HepG2 (cell line): ENCODE results near the gene RNU5B-1. TPM values are rescaled to one million over a fixed set of nuclear protein-coding genes. Genes with fewer than 3 reads are reported as not detected.

Source experiments
- ATAC-seq: fragments of 200-7000 bp; cut with Tn5 transposase; 3 replicates; pipeline ENCODE4 v1.9.1; 2020; ENCODE audit warnings: mild to moderate bottlenecking, moderate library complexity
- BruUV-seq: library from RNA; stranded (reverse); fragments of 400-500 nt; replicated peaks from 2 replicates; lab custom pipeline; 2021; lab: Mats Ljungman, UMichigan
- CTCF ChIA-PET: fragments of 300-600 bp; formaldehyde crosslinking; extraction: SDS; loops from one replicate; lab custom pipeline; 2021; ENCODE audit warnings: low total read pairs, inconsistent platforms, low intra/inter-chr PET ratio; lab: Yijun Ruan, JAX
- POLR2A ChIA-PET: fragments of 350-600 bp; sonication (Branson Sonifier 250); formaldehyde crosslinking; loops from one replicate; lab custom pipeline; 2020; ENCODE audit warnings: antibody characterized with exemption, inconsistent platforms; lab: Yijun Ruan, JAX
- DNase-seq: peaks from one replicate; pipeline ENCODE4 v3.0.0-alpha.2; 2015; ENCODE audit warnings: low spot score
- FAIRE-seq: peaks from 3 replicates; lab custom pipeline; 2011; peaks lifted over from hg19 to GRCh38; lab: Jason Lieb, UNC
- H2AFZ ChIP-seq: one replicate; pipeline ENCODE4 v1.6.1; 2011; ENCODE audit warnings: low read length, inconsistent platforms
- H3K27ac ChIP-seq: fragments of 300-600 bp; 3 replicates; pipeline ENCODE4 v1.8.0; 2011; ENCODE audit warnings: mixed run types, mild to moderate bottlenecking, mixed read lengths, low read length, inconsistent platforms; ENCODE audit not compliant: insufficient read depth; ENCODE audit errors: extremely low read length
- H3K27me3 ChIP-seq, 2 experiments: fragments of 200-600 bp in 1 of 2; 2 replicates in 1 of 2; 3 replicates in 1 of 2; pipeline versions ENCODE4 v1.6.0 to v1.8.0; 2011; ENCODE audit warnings: low read length in 2 of 2, mild to moderate bottlenecking in 2 of 2, moderate library complexity in 2 of 2, inconsistent platforms in 1 of 2; ENCODE audit not compliant: insufficient read depth in 2 of 2, control insufficient read depth in 1 of 2
- H3K36me3 ChIP-seq, 2 experiments: fragments of 200-600 bp in 1 of 2; replicated peaks in 1 of 2; 2 replicates in 1 of 2; 3 replicates in 1 of 2; pipeline versions ENCODE4 v1.5.1 to v1.8.0; 2011; ENCODE audit warnings: low read length in 2 of 2, inconsistent platforms in 1 of 2; ENCODE audit not compliant: insufficient read depth in 2 of 2, control insufficient read depth in 1 of 2
- H3K4me1 ChIP-seq: 2 replicates; pipeline ENCODE4 v1.5.1; 2012; ENCODE audit warnings: low read length, inconsistent platforms; ENCODE audit not compliant: insufficient read depth
- H3K4me2 ChIP-seq: 2 replicates; pipeline ENCODE4 v1.6.0; 2011; ENCODE audit warnings: low read depth, low read length, inconsistent platforms
- H3K4me3 ChIP-seq, 3 experiments: fragments of 200-600 bp in 1 of 3; sonication (generic), shearing (Covaris generic) in 1 of 3; replicated peaks in 1 of 3; 2 replicates each; pipeline ENCODE4 v1.5.1; 2011 to 2016; ENCODE audit warnings: low read length in 3 of 3, inconsistent platforms in 2 of 3, low read depth in 2 of 3, mild to moderate bottlenecking in 2 of 3, control low read depth in 1 of 3, mixed read lengths in 1 of 3; ENCODE audit not compliant: insufficient read depth in 1 of 3
- H3K79me2 ChIP-seq: one replicate; pipeline ENCODE4 v1.6.1; 2011; ENCODE audit warnings: low read length, inconsistent platforms; ENCODE audit not compliant: insufficient read depth
- H3K9ac ChIP-seq: 2 replicates; pipeline ENCODE4 v1.6.0; 2011; ENCODE audit warnings: mild to moderate bottlenecking, low read depth, low read length, inconsistent platforms; ENCODE audit not compliant: insufficient read depth
- H3K9me3 ChIP-seq: 2 replicates; pipeline ENCODE4 v1.5.1; 2012; ENCODE audit warnings: mild to moderate bottlenecking, low read length
- H4K20me1 ChIP-seq: 2 replicates; pipeline ENCODE4 v1.6.0; 2011; ENCODE audit warnings: inconsistent platforms, mild to moderate bottlenecking, low read length, moderate library complexity; ENCODE audit not compliant: insufficient read depth
- AGO2 ChIP-seq: fragments of 200-400 bp; formaldehyde crosslinking; optimal IDR thresholded peaks from 2 replicates; pipeline ENCODE3; 2017; ENCODE audit warnings: mild to moderate bottlenecking, low read depth, low read length, moderate library complexity
- CAMTA2 ChIP-seq: sonication (generic); formaldehyde crosslinking; IDR thresholded peaks from 2 replicates; pipeline ENCODE4 v1.4.0; 2020; ENCODE audit warnings: mild to moderate bottlenecking, missing genetic modification reagents, borderline replicate concordance
- MBD4 ChIP-seq: IDR thresholded peaks from 2 replicates; pipeline ENCODE4 v1.6.1; 2012; ENCODE audit warnings: low read length, inconsistent platforms, borderline replicate concordance
- ZNF225 ChIP-seq: sonication (generic); formaldehyde crosslinking; IDR thresholded peaks from 2 replicates; pipeline ENCODE4 v1.4.0; 2020; ENCODE audit warnings: mild to moderate bottlenecking, missing genetic modification reagents
- ZNF331 ChIP-seq: sonication (generic); formaldehyde crosslinking; IDR thresholded peaks from 2 replicates; pipeline ENCODE4 v1.4.0; 2020; ENCODE audit warnings: missing genetic modification reagents
- WGBS: methylation state at CpG from one replicate; pipeline ENCODE4 v1.1.6; 2017; ENCODE audit warnings: low lambda C conversion rate; 5-methylcytosine and 5-hydroxymethylcytosine counted together
- in situ Hi-C: cut with HindIII; loops from 2 replicates; pipeline ENCODE4 v1.10.0; 2017; ENCODE audit warnings: low pct_unique_long_range_greater_than_20kb; ENCODE audit not compliant: extremely low pct_ligation_motif_present
- intact Hi-C: fragments of 100-400 bp; cut with micrococcal nuclease; formaldehyde crosslinking; loops from one replicate; pipeline ENCODE4 v1.10.0; 2022; ENCODE audit not compliant: unreplicated experiment
- polyA plus RNA-seq, 8 experiments: library from polyadenylated mRNA; depleted of rRNA in 3 of 8; stranded (reverse) in 7 of 8; unstranded in 1 of 8; fragments of >200 nt; fragmentation: Illumina TruSeq in 4 of 8; extraction: Trizol in 4 of 8; gene quantifications; 2 replicates each; pipeline versions ENCODE4 v1.2.1 to v1.2.3, GENCODE V29; 2011 to 2016; ENCODE audit warnings: low read depth in 4 of 8, missing spikeins in 1 of 8, mixed read lengths in 1 of 8; ENCODE audit not compliant: insufficient read depth in 1 of 8
- total RNA-seq, 5 experiments: library from RNA; depleted of rRNA; stranded (reverse); fragments of >200 nt; fragmentation: Illumina TruSeq; extraction: Trizol; gene quantifications; 2 replicates each; pipeline ENCODE4 v1.2.3, GENCODE V29; 2016; ENCODE audit warnings: low read depth in 1 of 5

RNU5B-1 gene
- total and polyA plus RNA-seq, 2 of the 13 experiments (the other 11 are each of a cell fraction or from before 2014, with no cell fraction given), result 1,646 TPM; not detected in 1

- no peak for FAIRE-seq
- Histone ChIP-seq H3K4me2 (no peak overlapping the region), H3K9ac (no peak overlapping the region), H3K27ac (no peak overlapping the region), H2AFZ (no peak overlapping the region), H3K79me2 (no peaks in the 10 kb centered on the region), H3K27me3 (no peaks in the 10 kb centered on the region), H3K36me3 (peaks cover 32 to 63% of the 10 kb centered on the region in 2 experiments; a peak in 4 of 5 replicates), H3K4me1 (no peaks in the 10 kb centered on the region), H4K20me1 (no peaks in the 10 kb centered on the region), H3K4me3 (no peak overlapping the region), H3K9me3 (no peaks in the 10 kb centered on the region)
- no peak for ATAC-seq
- WGBS, result 100% methylated on average over 6 of the region's 7 CpGs
- DNase-seq, result no peak
- in situ Hi-C loops, result no loop called here
- ChIA-PET POLR2A (no interaction called here), CTCF (no interaction called here)
- intact Hi-C loops, result no loop called here
- no peak for TF ChIP-seq ZNF331 (CRISPR knock-in tag)
- no peak for TF ChIP-seq MBD4
- TF ChIP-seq AGO2, result peak; percentile 57
- no peak for TF ChIP-seq CAMTA2
- no TSS peak for BruUV-seq
Observed at GRCh38 chr15:65331811-65332210, 27.3 kb downstream of the RNU5B-1 start.

- H3K27ac ChIP-seq, result no peak overlapping the region
- WGBS, result 95% methylated on average over 26 of the region's 31 CpGs
- peaks cover 32 to 65% of the 10 kb centered on the region in 2 experiments; a peak in 4 of 5 replicates for H3K36me3 ChIP-seq
- H3K79me2 ChIP-seq, result no peaks in the 10 kb centered on the region
- no peak overlapping the region for H3K4me2 ChIP-seq
- H3K4me1 ChIP-seq, result no peaks in the 10 kb centered on the region
- CTCF ChIA-PET, result no interaction called here
- TF ChIP-seq AGO2 (peak; percentile 69), ZNF225 (no peak)
- FAIRE-seq, result no peak
- H2AFZ ChIP-seq, result no peak overlapping the region
- intact Hi-C loops, result no loop called here
- no peak overlapping the region for H3K9ac ChIP-seq
- H3K27me3 ChIP-seq, result no peaks in the 10 kb centered on the region
- no peaks in the 10 kb centered on the region for H3K9me3 ChIP-seq
- H3K4me3 ChIP-seq, result no peak overlapping the region
- ATAC-seq, result no peak
- H4K20me1 ChIP-seq, result no peaks in the 10 kb centered on the region
- in situ Hi-C loops, result no loop called here
- POLR2A ChIA-PET, result no interaction called here
- no peak for DNase-seq
- BruUV-seq, result no TSS peak
Observed at GRCh38 chr15:65332391-65333147, 28.1 kb downstream of the RNU5B-1 start.
